A673 (cell line): Measurements from ENCODE around the gene SSH2. TPM values are rescaled to one million over a fixed set of nuclear protein-coding genes. Genes with fewer than 3 reads are reported as not detected.
"Not testable (repeated sequence)": the region's sequence is repeated elsewhere in the genome, so short reads cannot be mapped to it uniquely, and the experiment has no call there.

Experiments used
- BruUV-seq: library from RNA; stranded (reverse); fragments of 400-500 nt; replicated peaks from 2 replicates; lab custom pipeline; 2021; lab: Mats Ljungman, UMichigan
- CTCF ChIA-PET: fragments of 300-600 bp; sonication (Branson Sonifier 250); formaldehyde crosslinking; loops from one replicate; lab custom pipeline; 2022; ENCODE audit warnings: antibody characterized with exemption; lab: Charles Lee
- POLR2A ChIA-PET: fragments of 300-600 bp; sonication (Branson Sonifier 250); formaldehyde crosslinking; loops from one replicate; lab custom pipeline; 2022; ENCODE audit warnings: antibody characterized with exemption; ENCODE audit not compliant: low non-redundant PET; lab: Charles Lee
- DNase-seq: peaks from one replicate; pipeline ENCODE4 v3.0.0-alpha.2; 2015; ENCODE audit warnings: low spot score
- H3K27ac ChIP-seq: fragments of 200-600 bp; sonication (generic); 2 replicates; pipeline ENCODE4 v1.5.1; 2016; ENCODE audit warnings: mixed run types, low read depth, mild to moderate bottlenecking, mixed read lengths, antibody characterized with exemption, low read length; ENCODE audit not compliant: poor library complexity, severe bottlenecking
- H3K27me3 ChIP-seq: fragments of 200-600 bp; sonication (generic); replicated peaks from 2 replicates; pipeline ENCODE4 v1.6.1; 2017; ENCODE audit warnings: mixed run types, low read depth, mild to moderate bottlenecking, mixed read lengths, antibody characterized with exemption, low read length; ENCODE audit not compliant: insufficient read depth, poor library complexity
- H3K36me3 ChIP-seq: fragments of 200-600 bp; sonication (generic); 2 replicates; pipeline ENCODE4 v1.6.1; 2016; ENCODE audit warnings: mixed run types, mild to moderate bottlenecking, mixed read lengths, antibody characterized with exemption, low read length; ENCODE audit not compliant: insufficient read depth, poor library complexity, severe bottlenecking
- H3K4me1 ChIP-seq: fragments of 200-600 bp; sonication (generic); 2 replicates; pipeline ENCODE4 v1.6.1; 2017; ENCODE audit warnings: mixed run types, mild to moderate bottlenecking, mixed read lengths, antibody characterized with exemption, low read length; ENCODE audit not compliant: insufficient read depth, poor library complexity, severe bottlenecking
- H3K4me3 ChIP-seq: fragments of 200-600 bp; sonication (generic); 2 replicates; pipeline ENCODE4 v1.5.1; 2016; ENCODE audit warnings: low read depth, mixed run types, mild to moderate bottlenecking, mixed read lengths, low read length; ENCODE audit not compliant: poor library complexity, severe bottlenecking
- H3K9me3 ChIP-seq: fragments of 200-600 bp; sonication (generic); 2 replicates; pipeline ENCODE4 v1.6.1; 2016; ENCODE audit warnings: mixed run types, low read depth, mild to moderate bottlenecking, mixed read lengths, antibody characterized with exemption, low read length; ENCODE audit not compliant: poor library complexity, severe bottlenecking
- EZH2 ChIP-seq: fragments of 200-600 bp; sonication (generic); IDR thresholded peaks from 2 replicates; pipeline ENCODE4 v1.6.1; 2017; ENCODE audit warnings: borderline replicate concordance, low read depth, mild to moderate bottlenecking, mixed read lengths, antibody characterized with exemption, low read length; ENCODE audit not compliant: poor library complexity, severe bottlenecking
- intact Hi-C: fragments of 100-400 bp; cut with micrococcal nuclease; formaldehyde crosslinking; loops from one replicate; pipeline ENCODE4 v1.10.0; 2022; ENCODE audit not compliant: unreplicated experiment
- total RNA-seq: library from RNA; stranded (reverse); gene quantifications from 2 replicates; pipeline ENCODE4 v1.2.3, GENCODE V29; 2021
- TF ChIP-seq, protein P1 (sequence below): fragments of 300-800, 200-600 bp; sonication (generic); conservative IDR thresholded peaks from 2 replicates; pipeline ENCODE4 v1.5.1; 2017; ENCODE audit warnings: low read depth, mild to moderate bottlenecking, antibody characterized with exemption, low read length, moderate library complexity, mixed read lengths

The SSH2 gene
- total RNA-seq, 1 experiment from 2014 or later: 75.5 TPM

DNA sequence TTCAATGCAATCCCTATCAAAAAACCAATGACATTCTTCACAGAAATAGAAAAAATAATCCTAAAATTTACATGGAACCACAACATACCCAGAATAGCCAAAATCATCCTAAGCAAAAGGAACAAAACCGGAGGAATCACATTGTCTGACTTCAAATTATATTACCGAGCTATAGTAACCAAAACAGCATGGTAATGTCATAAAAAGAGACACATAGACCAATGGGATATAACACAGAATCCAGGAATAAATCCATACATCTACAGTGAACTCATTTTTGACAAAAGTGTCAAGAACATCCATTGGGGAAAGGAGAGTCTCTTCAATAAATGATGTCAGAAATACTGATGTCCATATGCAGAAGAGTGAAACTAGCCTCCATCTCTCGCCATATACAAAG, 201.5 kb downstream of the SSH2 start:
- H3K27me3 ChIP-seq: no peaks in the 10 kb centered on the region
- POLR2A ChIA-PET: no interaction called here
- TF ChIP-seq, protein P1, sequence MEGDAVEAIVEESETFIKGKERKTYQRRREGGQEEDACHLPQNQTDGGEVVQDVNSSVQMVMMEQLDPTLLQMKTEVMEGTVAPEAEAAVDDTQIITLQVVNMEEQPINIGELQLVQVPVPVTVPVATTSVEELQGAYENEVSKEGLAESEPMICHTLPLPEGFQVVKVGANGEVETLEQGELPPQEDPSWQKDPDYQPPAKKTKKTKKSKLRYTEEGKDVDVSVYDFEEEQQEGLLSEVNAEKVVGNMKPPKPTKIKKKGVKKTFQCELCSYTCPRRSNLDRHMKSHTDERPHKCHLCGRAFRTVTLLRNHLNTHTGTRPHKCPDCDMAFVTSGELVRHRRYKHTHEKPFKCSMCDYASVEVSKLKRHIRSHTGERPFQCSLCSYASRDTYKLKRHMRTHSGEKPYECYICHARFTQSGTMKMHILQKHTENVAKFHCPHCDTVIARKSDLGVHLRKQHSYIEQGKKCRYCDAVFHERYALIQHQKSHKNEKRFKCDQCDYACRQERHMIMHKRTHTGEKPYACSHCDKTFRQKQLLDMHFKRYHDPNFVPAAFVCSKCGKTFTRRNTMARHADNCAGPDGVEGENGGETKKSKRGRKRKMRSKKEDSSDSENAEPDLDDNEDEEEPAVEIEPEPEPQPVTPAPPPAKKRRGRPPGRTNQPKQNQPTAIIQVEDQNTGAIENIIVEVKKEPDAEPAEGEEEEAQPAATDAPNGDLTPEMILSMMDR: no peak
- no peak for TF ChIP-seq EZH2
- H3K4me1 ChIP-seq: peaks cover 50% of the 10 kb centered on the region
- H3K27ac ChIP-seq: peak overlapping the region; percentile 98
- CTCF ChIA-PET: no interaction called here
- no TSS peak for BruUV-seq
- intact Hi-C loops: loop anchor here (2.0 to 10.0 kb wide), 2 partner anchors 14 to 316 kb away; no protein-coding TSS in a partner anchor
- no peak for DNase-seq
- peaks cover 11% of the 10 kb centered on the region for H3K9me3 ChIP-seq
- peaks cover 12% of the 10 kb centered on the region for H3K36me3 ChIP-seq
- no peak overlapping the region for H3K4me3 ChIP-seq

DNA sequence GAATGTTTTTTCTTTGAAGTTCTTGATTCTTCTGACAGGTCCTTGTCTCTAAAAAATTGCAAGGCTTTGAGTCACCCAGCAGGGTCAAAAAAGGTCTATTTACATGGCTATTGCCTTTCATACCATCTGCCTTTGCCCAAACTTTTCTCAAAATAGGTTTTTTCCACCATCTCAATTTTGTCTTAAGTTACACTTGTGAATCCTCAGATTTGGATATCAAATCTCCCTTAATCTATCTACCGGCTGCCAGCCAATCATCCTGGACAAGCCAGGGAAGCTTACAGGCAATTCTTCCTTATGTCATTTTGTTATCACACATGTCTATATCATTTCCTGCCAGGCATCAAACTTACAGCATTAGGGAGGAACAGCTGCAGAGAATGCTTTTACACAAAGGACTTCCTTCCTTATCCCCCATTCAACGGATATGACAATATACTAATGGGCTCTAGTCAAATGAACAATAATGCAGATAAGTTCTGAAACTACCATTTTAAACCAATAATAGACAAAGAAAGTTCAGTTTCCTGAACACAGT, 203.2 kb downstream of the SSH2 start:
- peaks cover 11% of the 10 kb centered on the region for H3K9me3 ChIP-seq
- no TSS peak for BruUV-seq
- POLR2A ChIA-PET: interaction anchor here (0.6 kb wide), 1 partner anchor 52 kb away, joined by 18 read pairs; no protein-coding TSS in a partner anchor
- H3K4me3 ChIP-seq: peak overlapping the region; percentile 7
- peaks cover 49% of the 10 kb centered on the region for H3K4me1 ChIP-seq
- peak overlapping the region; percentile 98 for H3K27ac ChIP-seq
- H3K36me3 ChIP-seq: peaks cover 12% of the 10 kb centered on the region
- no peaks in the 10 kb centered on the region for H3K27me3 ChIP-seq
- TF ChIP-seq, protein P1: no peak
- no peak for TF ChIP-seq EZH2
- peak; percentile 98 for DNase-seq
- CTCF ChIA-PET: interaction anchor here (1.4 kb wide), 1 partner anchor 52 kb away, joined by 8 read pairs; no protein-coding TSS in a partner anchor
- intact Hi-C loops: loop anchor here (2.0 to 10.0 kb wide), 2 partner anchors 52 to 318 kb away; no protein-coding TSS in a partner anchor

DNA sequence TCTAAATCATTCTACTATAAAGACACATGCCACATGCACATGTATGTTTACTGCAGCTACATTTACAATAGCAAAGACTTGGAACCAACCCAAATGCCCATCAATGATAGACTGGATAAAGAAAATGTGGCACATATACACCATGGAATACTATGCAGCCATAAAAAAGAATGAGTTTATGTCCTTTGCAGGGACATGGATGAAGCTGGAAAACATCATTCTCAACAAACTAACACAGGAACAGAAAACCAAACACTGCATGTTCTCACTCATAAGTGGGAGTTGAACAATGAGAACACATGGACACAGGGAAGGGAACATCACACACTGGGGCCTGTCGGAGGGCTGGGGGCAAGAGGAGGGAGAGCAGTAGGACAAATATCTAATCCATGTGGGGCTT, 204.6 kb downstream of the SSH2 start:
- H3K36me3 ChIP-seq: peaks cover 12% of the 10 kb centered on the region
- H3K27me3 ChIP-seq, POLR2A ChIA-PET, H3K4me3 ChIP-seq, CTCF ChIA-PET, BruUV-seq, DNase-seq: not testable (repeated sequence)
- intact Hi-C loops: loop anchor here (10.0 kb wide), 1 partner anchor 319 kb away; no protein-coding TSS in a partner anchor
- peaks cover 11% of the 10 kb centered on the region for H3K9me3 ChIP-seq
- H3K27ac ChIP-seq: peak overlapping the region; percentile 98
- peaks cover 61% of the 10 kb centered on the region for H3K4me1 ChIP-seq
